PC-3 (cell line): ENCODE results near the gene TMCC2.

Experiments used
- EZH2 ChIP-seq: fragments of 300-600 bp; sonication (generic); IDR thresholded peaks from one replicate; pipeline ENCODE4 v1.6.1; 2017; ENCODE audit warnings: antibody characterized with exemption, mild to moderate bottlenecking, low read length; ENCODE audit not compliant: unreplicated experiment
- EZH2phosphoT487 ChIP-seq: fragments of 300-600 bp; sonication (generic); IDR thresholded peaks from 2 replicates; pipeline ENCODE4 v1.6.1; 2018; ENCODE audit warnings: mild to moderate bottlenecking, antibody characterized with exemption, low read length, borderline replicate concordance
- TF ChIP-seq, protein P1 (sequence below): fragments of 300-600 bp; sonication (generic); conservative IDR thresholded peaks from 2 replicates; pipeline ENCODE4 v1.5.1; 2017; ENCODE audit warnings: antibody characterized with exemption, low read depth, mild to moderate bottlenecking, low read length

DNA sequence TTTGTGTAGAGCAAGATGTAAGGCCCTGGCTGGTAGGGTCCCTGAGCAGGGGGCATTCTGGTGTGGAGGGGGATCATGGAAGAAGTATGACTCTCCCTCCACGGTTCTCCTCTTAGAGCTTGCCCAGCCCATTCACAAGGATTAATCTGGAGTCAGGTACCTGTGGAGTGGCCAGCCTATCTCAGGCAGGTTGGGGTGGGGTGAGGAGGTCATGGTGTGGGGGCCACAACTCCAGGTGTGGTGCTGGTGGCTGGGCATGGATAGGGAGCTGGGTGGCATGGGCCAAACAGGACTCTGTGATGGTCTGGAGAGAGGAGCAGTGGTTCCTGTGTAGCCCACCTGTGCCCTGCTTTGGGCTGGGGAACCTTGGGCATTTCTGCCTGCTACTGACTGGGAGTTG, 32.3 kb downstream of the TMCC2 start:
- TF ChIP-seq, protein P1, sequence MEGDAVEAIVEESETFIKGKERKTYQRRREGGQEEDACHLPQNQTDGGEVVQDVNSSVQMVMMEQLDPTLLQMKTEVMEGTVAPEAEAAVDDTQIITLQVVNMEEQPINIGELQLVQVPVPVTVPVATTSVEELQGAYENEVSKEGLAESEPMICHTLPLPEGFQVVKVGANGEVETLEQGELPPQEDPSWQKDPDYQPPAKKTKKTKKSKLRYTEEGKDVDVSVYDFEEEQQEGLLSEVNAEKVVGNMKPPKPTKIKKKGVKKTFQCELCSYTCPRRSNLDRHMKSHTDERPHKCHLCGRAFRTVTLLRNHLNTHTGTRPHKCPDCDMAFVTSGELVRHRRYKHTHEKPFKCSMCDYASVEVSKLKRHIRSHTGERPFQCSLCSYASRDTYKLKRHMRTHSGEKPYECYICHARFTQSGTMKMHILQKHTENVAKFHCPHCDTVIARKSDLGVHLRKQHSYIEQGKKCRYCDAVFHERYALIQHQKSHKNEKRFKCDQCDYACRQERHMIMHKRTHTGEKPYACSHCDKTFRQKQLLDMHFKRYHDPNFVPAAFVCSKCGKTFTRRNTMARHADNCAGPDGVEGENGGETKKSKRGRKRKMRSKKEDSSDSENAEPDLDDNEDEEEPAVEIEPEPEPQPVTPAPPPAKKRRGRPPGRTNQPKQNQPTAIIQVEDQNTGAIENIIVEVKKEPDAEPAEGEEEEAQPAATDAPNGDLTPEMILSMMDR = no peak
- TF ChIP-seq EZH2 (no peak), EZH2phosphoT487 (no peak)
